Measurements from ENCODE around the gene LCORL.

The LCORL gene

DNA sequence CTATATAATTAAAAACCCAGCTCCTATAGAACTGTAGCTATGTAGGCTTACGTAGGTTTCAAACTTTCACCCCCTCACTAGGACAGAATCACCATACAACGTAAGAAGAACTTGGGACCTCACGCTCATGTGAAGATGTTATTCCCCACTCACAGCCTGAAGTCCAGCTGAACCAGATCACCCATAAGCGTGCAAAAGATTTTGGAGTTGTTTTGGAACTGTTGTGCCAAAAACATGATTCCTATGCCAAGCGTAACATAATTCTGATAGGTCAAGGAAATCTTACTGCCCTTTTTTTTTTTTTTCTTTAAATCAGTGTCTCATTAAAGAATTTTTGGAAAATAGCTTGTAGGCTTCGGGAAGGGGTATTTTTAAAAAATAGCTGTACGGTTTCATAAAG is 57.0 kb downstream of the LCORL start:
- no peaks in the 10 kb centered on the region for H3K27me3 ChIP-seq (ENCODE audit: insufficient read depth, low read depth, severe bottlenecking)
- TF ChIP-seq, protein P1, sequence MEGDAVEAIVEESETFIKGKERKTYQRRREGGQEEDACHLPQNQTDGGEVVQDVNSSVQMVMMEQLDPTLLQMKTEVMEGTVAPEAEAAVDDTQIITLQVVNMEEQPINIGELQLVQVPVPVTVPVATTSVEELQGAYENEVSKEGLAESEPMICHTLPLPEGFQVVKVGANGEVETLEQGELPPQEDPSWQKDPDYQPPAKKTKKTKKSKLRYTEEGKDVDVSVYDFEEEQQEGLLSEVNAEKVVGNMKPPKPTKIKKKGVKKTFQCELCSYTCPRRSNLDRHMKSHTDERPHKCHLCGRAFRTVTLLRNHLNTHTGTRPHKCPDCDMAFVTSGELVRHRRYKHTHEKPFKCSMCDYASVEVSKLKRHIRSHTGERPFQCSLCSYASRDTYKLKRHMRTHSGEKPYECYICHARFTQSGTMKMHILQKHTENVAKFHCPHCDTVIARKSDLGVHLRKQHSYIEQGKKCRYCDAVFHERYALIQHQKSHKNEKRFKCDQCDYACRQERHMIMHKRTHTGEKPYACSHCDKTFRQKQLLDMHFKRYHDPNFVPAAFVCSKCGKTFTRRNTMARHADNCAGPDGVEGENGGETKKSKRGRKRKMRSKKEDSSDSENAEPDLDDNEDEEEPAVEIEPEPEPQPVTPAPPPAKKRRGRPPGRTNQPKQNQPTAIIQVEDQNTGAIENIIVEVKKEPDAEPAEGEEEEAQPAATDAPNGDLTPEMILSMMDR (IDR thresholded peaks at IDR 0.05; ENCODE audit: low read depth, low read length) = no peak
- H3K9me3 ChIP-seq (ENCODE audit: severe bottlenecking) = no peaks in the 10 kb centered on the region
- peaks cover 38% of the 10 kb centered on the region for H3K36me3 ChIP-seq
- no peak overlapping the region for H3K27ac ChIP-seq
- no peak overlapping the region for H3K4me3 ChIP-seq (ENCODE audit: low read depth, low read length)
- DNase-seq = no peak

DNA sequence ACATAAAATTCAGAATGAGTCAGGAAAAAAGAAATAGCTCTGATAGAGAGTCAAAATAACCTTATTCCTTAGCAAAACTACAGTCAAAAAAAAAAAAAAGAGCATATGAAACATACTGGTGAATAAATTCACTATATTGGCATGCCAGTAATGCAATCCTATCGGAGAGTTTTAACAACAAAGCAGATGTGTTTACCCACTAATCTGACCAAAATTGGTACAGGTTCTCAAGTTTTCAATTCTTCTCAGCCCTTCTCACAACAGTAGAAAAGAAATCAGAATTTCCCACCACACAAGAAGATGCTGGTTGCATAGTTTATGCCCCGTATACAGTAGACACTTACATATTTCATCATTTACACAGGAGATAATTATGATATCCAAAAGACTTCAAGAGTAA is 59.4 kb downstream of the LCORL start:
- no peak overlapping the region for H3K4me3 ChIP-seq (ENCODE audit: low read depth, low read length)
- H3K9me3 ChIP-seq (ENCODE audit: severe bottlenecking) = no peaks in the 10 kb centered on the region
- H3K27me3 ChIP-seq (ENCODE audit: insufficient read depth, low read depth, severe bottlenecking) = no peaks in the 10 kb centered on the region
- no peak for DNase-seq
- no peak overlapping the region for H3K27ac ChIP-seq
- peaks cover 53% of the 10 kb centered on the region for H3K36me3 ChIP-seq
- TF ChIP-seq, protein P1 (IDR thresholded peaks at IDR 0.05; ENCODE audit: low read depth, low read length) = no peak

DNA sequence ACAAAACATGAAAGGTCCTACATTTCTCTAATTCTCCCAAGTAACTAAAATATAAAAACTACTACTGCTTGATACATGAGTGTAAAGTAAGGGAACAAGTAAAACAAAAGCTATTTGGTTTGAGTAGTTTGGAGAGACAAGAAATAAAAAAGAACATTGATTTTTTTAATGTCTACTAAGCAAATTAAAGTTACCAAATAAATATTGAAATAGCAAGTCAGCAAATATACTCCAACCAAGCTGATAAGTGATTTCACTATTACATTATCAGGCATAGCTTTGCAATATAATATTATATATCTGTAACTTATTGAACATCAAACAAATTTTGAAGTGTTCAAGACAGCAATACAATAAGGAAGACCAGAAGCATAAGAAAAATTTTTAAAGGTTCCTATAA is 60.3 kb downstream of the LCORL start:
- H3K27ac ChIP-seq = no peak overlapping the region
- H3K4me3 ChIP-seq (ENCODE audit: low read depth, low read length) = no peak overlapping the region
- H3K27me3 ChIP-seq (ENCODE audit: insufficient read depth, low read depth, severe bottlenecking) = no peaks in the 10 kb centered on the region
- no peaks in the 10 kb centered on the region for H3K9me3 ChIP-seq (ENCODE audit: severe bottlenecking)
- no peak for DNase-seq
- TF ChIP-seq, protein P1 (IDR thresholded peaks at IDR 0.05; ENCODE audit: low read depth, low read length) = no peak
- peaks cover 56% of the 10 kb centered on the region for H3K36me3 ChIP-seq

DNA sequence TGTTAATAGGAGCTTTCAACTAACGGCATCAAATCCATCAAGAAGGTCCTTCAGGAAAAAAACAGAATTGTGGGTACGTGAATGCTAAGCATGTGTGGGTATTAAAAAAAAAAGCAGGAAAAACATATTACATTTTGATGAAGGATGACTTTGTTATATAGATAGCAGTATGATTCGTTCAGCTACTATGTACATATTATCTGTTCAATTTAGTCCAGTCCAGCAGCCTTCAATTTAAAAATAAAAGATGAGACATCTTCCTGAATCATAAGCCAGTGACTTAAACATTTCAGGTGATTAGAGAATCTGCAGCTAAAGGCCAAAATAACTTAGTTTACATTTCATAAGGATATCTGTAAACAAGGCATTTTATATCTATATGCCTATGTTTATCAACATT is 63.4 kb downstream of the LCORL start:
- TF ChIP-seq, protein P1 (IDR thresholded peaks at IDR 0.05; ENCODE audit: low read depth, low read length) = no peak

DNA sequence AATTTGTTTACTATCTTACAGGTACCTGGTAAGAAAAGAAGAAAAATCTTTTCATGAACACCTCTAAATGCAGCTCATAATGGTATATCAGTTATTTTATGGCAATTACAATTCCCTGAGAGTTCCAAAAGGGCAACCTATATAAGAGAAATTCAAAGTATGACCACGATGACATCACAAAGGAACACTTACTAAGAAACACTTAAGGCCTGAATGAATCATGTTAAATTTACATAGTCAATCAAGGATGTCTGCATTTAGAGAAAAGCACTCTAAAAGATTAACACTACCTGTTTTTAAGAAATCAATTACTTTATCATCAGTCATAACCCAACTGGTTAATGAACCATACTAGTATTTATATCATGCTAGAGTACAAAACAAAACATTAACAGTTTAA is 63.9 kb downstream of the LCORL start:
- TF ChIP-seq, protein P1 (IDR thresholded peaks at IDR 0.05; ENCODE audit: low read depth, low read length) = no peak
- no peaks in the 10 kb centered on the region for H3K27me3 ChIP-seq (ENCODE audit: insufficient read depth, low read depth, severe bottlenecking)
- DNase-seq = no peak
- H3K27ac ChIP-seq = no peak overlapping the region
- no peaks in the 10 kb centered on the region for H3K9me3 ChIP-seq (ENCODE audit: severe bottlenecking)
- no peak overlapping the region for H3K4me3 ChIP-seq (ENCODE audit: low read depth, low read length)
- peaks cover 89% of the 10 kb centered on the region for H3K36me3 ChIP-seq

More for the DNA sequence above, 63.4 kb downstream of the LCORL start:
- H3K36me3 ChIP-seq = peaks cover 87% of the 10 kb centered on the region
- no peaks in the 10 kb centered on the region for H3K9me3 ChIP-seq (ENCODE audit: severe bottlenecking)
- no peak overlapping the region for H3K4me3 ChIP-seq (ENCODE audit: low read depth, low read length)
- DNase-seq = no peak
- H3K27ac ChIP-seq = no peak overlapping the region
- H3K27me3 ChIP-seq (ENCODE audit: insufficient read depth, low read depth, severe bottlenecking) = no peaks in the 10 kb centered on the region

DNA sequence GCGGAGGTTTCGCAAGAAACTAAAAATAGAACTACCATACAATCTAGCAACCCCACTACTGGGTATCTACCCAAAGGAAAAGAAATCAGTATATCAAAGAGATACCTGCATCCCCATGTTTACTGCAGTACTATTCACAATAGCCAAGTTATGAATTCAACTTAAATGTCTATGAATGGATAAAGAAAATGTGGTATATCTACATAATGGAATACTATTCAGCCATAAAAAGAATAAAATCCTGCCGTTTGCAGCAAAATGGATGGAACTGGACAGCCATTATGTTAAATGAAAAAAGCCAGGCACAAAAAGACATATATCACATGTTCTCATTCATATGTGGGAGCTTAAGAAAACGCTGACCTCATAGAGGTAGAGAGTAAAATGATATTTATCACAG is 65.3 kb downstream of the LCORL start:
- H3K36me3 ChIP-seq = peaks cover 88% of the 10 kb centered on the region
- no peak overlapping the region for H3K4me3 ChIP-seq (ENCODE audit: low read depth, low read length)
- no peak for DNase-seq
- H3K9me3 ChIP-seq (ENCODE audit: severe bottlenecking) = no peaks in the 10 kb centered on the region
- TF ChIP-seq, protein P1 (IDR thresholded peaks at IDR 0.05; ENCODE audit: low read depth, low read length) = no peak
- no peak overlapping the region for H3K27ac ChIP-seq
- H3K27me3 ChIP-seq (ENCODE audit: insufficient read depth, low read depth, severe bottlenecking) = no peaks in the 10 kb centered on the region
